Prostate gland (tissue), 2 donors: ENCODE results near the gene GCNT2. TPM values are rescaled to one million over a fixed set of nuclear protein-coding genes. Genes with fewer than 3 reads are reported as not detected.
A peak's percentile ranks its signal among the peaks of the same experiment; 100 is the strongest.

Experiments
- DNase-seq: peaks from one replicate; pipeline ENCODE4 v3.0.0-alpha.2; 2019; ENCODE audit warnings: low spot score
- H3K27ac ChIP-seq, 2 donors: fragments of 200-600 bp; sonication (generic); 2 replicates each; pipeline ENCODE4 v1.5.1; 2017 to 2019
- H3K27me3 ChIP-seq: fragments of 200-600 bp; sonication (generic); replicated peaks from 2 replicates; pipeline ENCODE4 v1.5.1; 2019; ENCODE audit not compliant: insufficient read depth
- H3K36me3 ChIP-seq, 2 donors: fragments of 200-600 bp; sonication (generic); 1 replicate in 1 of 2; 2 replicates in 1 of 2; pipeline versions ENCODE4 v1.5.1 to v1.8.1; 2017 to 2019
- H3K4me1 ChIP-seq: fragments of 200-600 bp; sonication (generic); replicated peaks from 2 replicates; pipeline ENCODE4 v1.5.1; 2019
- H3K4me3 ChIP-seq, 2 donors: fragments of 200-600 bp; sonication (generic); 2 replicates each; pipeline ENCODE4 v1.5.1; 2017 to 2019
- H3K9me3 ChIP-seq: fragments of 200-600 bp; sonication (generic); 2 replicates; pipeline ENCODE4 v1.5.1; 2017
- POLR2A ChIP-seq: fragments of 450-650 bp; IDR thresholded peaks from one replicate; pipeline ENCODE4 v1.6.1; 2016; ENCODE audit warnings: antibody characterized with exemption, mild to moderate bottlenecking
- POLR2AphosphoS5 ChIP-seq: sonication (generic); formaldehyde crosslinking; IDR thresholded peaks from one replicate; pipeline ENCODE4 v1.6.1; 2017; ENCODE audit warnings: antibody characterized with exemption
- WGBS: methylation state at CpG from one replicate; pipeline ENCODE4 v1.1.5; 2018; 5-methylcytosine and 5-hydroxymethylcytosine counted together
- intact Hi-C: fragments of 100-400 bp; cut with DNase I; formaldehyde crosslinking; loops from one replicate; pipeline ENCODE4 v1.14.2; 2022
- small RNA-seq, 2 donors: library from RNA; depleted of rRNA; stranded (forward); fragments of <200 nt; gene quantifications; one replicate each; pipeline ENCODE3, GENCODE V24; 2016
- total RNA-seq, 2 donors: library from RNA; depleted of rRNA; stranded (reverse); fragments of >200 nt; gene quantifications; one replicate each; pipeline ENCODE4 v1.1.0, GENCODE V29; 2016
- TF ChIP-seq, protein P1 (sequence below), 4 experiments: fragments of 200-600 bp in 2 of 4; fragments of 450-650 bp in 2 of 4; sonication (generic) in 2 of 4; IDR thresholded peaks; 1 replicate in 3 of 4; 2 replicates in 1 of 4; pipeline ENCODE4 v1.5.1; 2016 to 2019; ENCODE audit warnings: antibody characterized with exemption in 4 of 4, mild to moderate bottlenecking in 2 of 4, moderate library complexity in 2 of 4

The GCNT2 gene
- total RNA-seq, 2 donors from 2014 or later: 22.9 to 58.2 TPM

DNA sequence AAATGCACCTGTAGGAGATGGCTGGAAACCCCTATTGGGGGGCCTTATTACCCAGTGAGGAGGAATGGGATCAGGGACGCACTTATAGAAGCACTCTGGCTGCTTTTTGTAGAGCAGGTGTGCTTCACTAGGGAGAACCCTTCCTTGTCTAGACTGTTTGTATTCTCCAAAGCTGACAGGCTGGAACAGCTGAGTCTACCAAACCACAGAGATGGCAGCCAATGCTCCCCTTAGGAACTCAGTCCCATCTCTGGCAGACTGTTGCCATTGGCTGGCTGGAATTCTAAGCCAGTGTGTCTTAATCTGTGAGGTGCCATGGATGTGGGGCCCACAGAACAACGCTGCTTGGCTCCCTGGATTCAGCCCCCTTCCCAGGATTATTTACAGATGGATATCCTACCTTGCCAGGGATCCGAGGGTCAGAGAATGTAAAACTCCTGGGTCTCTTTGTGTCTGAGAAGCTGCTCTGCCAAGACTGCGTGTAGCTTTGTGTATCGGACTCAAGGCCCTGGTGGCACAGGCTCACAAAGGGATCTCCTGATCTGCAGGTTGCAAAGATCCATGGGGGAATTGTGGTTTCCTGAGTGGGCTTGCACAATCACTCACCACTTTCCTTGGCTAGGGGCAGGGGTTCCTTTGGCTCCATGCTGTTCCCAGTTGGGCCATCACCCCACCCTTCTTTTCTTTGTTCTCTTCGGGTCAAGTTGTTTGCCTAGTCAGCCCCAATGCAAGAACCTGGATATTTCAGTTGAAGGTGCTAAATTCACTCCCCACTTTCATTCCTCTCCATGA, 147.2 kb downstream of the GCNT2 start:
- H3K9me3 ChIP-seq: no peaks in the 10 kb centered on the region
- H3K4me1 ChIP-seq: no peaks in the 10 kb centered on the region
- intact Hi-C loops: no loop called here
- H3K27me3 ChIP-seq: no peaks in the 10 kb centered on the region
- 78% methylated on average over 6 of the region's 6 CpGs for WGBS
- DNase-seq: no peak
- TF ChIP-seq POLR2AphosphoS5: no peak
- TF ChIP-seq, protein P1, sequence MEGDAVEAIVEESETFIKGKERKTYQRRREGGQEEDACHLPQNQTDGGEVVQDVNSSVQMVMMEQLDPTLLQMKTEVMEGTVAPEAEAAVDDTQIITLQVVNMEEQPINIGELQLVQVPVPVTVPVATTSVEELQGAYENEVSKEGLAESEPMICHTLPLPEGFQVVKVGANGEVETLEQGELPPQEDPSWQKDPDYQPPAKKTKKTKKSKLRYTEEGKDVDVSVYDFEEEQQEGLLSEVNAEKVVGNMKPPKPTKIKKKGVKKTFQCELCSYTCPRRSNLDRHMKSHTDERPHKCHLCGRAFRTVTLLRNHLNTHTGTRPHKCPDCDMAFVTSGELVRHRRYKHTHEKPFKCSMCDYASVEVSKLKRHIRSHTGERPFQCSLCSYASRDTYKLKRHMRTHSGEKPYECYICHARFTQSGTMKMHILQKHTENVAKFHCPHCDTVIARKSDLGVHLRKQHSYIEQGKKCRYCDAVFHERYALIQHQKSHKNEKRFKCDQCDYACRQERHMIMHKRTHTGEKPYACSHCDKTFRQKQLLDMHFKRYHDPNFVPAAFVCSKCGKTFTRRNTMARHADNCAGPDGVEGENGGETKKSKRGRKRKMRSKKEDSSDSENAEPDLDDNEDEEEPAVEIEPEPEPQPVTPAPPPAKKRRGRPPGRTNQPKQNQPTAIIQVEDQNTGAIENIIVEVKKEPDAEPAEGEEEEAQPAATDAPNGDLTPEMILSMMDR (IDR thresholded peaks at IDR 0.05): no peak
- no peak for TF ChIP-seq POLR2A
- no peaks in the 10 kb centered on the region for H3K36me3 ChIP-seq
- no peak overlapping the region for H3K27ac ChIP-seq
- no peak overlapping the region for H3K4me3 ChIP-seq

DNA sequence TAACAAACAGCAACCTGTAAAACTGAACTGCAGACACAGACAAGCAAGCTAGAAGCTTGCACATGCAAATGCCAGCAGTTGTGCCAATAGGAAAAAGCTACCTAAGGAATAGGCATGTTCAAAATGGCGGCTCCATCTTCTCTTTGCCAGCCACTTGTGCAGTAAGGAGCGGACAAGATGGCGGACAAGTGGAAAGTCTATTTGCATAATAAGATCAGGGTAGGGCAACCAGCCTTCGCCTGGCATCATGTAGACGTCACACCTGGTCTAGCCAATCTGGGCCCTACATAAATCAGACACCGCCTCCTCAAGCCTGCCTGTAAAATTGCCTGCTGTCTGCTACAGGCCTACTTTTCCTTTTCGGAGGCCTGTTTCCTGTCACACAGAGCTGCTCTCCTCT, 155.3 kb downstream of the GCNT2 start:
- no peaks in the 10 kb centered on the region for H3K4me1 ChIP-seq
- intact Hi-C loops: no loop called here
- no peak overlapping the region for H3K4me3 ChIP-seq
- H3K9me3 ChIP-seq: no peaks in the 10 kb centered on the region
- no peak for DNase-seq
- no peaks in the 10 kb centered on the region for H3K27me3 ChIP-seq
- TF ChIP-seq POLR2AphosphoS5 (no peak), POLR2A (no peak)
- TF ChIP-seq, protein P1 (IDR thresholded peaks at IDR 0.05): no peak
- H3K27ac ChIP-seq: no peak overlapping the region
- 94% methylated on average over 7 of the region's 7 CpGs for WGBS
- H3K36me3 ChIP-seq: no peaks in the 10 kb centered on the region

- TF ChIP-seq POLR2A (no peak), POLR2AphosphoS5 (peak; percentile 73)
- TF ChIP-seq, protein P1 (IDR thresholded peaks at IDR 0.05): no peak
- no peaks in the 10 kb centered on the region for H3K36me3 ChIP-seq
- H3K27ac ChIP-seq: peak overlapping the region in 1 of 2 donors; percentile 75
- H3K4me1 ChIP-seq: no peaks in the 10 kb centered on the region
- DNase-seq: peak; percentile 51
- WGBS: 71% methylated on average over 4 of the region's 4 CpGs
- no peaks in the 10 kb centered on the region for H3K9me3 ChIP-seq
- no peaks in the 10 kb centered on the region for H3K27me3 ChIP-seq
- H3K4me3 ChIP-seq: no peak overlapping the region
- intact Hi-C loops: no loop called here
These were observed 157.3 kb downstream of the GCNT2 start for GRCh38 chr6:10678456-10678855.

Small RNA genes lying within 50 kb of the gene (small RNA-seq; reads per million reads assigned to genes)
- gene RF00019: 0 reads per million in 2 donors

Other genes starting within 250 kb of the GCNT2 start
- 10 to 100 TPM; 16.0 to 20.4 TPM for gene TFAP2A, start 106.3 kb upstream of the GCNT2 start, total RNA-seq
- 1 to 10 TPM in 1 of 2 donors, not detected in 1; 3.3 TPM for gene C6orf52, start 173.3 kb downstream of the GCNT2 start, total RNA-seq
- gene PAK1IP1, start 173.6 kb downstream of the GCNT2 start, total RNA-seq: 10 to 100 TPM; 12.2 to 36.7 TPM
- 100 to 1,000 TPM in 1 of 2 donors, 10 to 100 TPM in 1; 99.7 to 208 TPM for gene TMEM14C, start 201.7 kb downstream of the GCNT2 start, total RNA-seq
- gene TMEM14B, start 226.5 kb downstream of the GCNT2 start, total RNA-seq: 100 to 1,000 TPM in 1 of 2 donors, 10 to 100 TPM in 1; 81.1 to 165 TPM